Measurements from ENCODE around the gene KCNQ1. TPM values are rescaled to one million over a fixed set of nuclear protein-coding genes. Genes with fewer than 3 reads are reported as not detected.

KCNQ1 gene
- total and polyA plus RNA-seq, 2 donors (not counting 3 experiments of a cell fraction or from before 2014, with no cell fraction given), result 0.07 to 0.09 TPM

DNA sequence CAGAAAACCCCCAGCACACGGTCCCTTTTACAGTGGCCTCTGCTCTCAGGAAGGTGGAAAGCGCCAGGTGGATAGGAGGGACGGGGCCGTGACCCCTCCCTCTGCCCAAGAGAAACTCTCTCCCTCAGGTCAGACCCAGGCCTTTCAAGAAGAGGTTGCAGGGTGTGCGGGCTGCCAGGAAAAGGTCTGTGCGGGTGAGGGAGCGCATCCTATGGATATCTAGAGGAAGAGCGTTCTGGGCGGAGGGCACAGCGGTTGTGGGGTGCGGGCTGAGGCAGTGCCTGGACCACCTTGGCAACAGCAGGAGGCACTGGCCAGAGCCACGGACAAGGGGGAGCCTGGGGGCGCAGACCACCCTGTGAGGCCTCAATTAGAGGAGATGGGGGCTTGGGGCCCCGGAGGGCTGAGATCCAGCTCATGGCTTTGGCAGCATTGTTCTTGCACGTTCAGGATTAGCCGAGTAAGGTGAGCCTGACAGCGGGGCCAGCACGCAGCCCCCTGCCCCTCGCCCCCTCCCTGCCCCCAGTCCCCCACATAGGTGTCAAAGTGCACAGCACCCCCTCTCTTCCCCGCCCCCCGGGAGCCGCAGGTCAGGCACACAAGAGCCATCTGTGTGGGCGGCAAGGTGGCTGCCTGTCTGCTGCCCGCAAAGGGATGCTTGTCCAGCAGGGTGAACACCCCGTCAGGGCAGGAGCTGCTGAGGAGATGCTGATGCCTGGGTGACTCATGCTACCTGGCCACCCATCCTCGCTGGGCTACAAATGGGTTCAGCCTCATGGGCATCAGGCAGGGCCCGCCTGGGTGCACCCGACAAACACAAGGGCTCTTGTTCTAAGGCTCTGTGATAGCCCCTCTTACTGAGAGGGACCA is 347.8 kb downstream of the KCNQ1 start:
- dilution Hi-C loops (cut with MboI; ENCODE audit: extremely low pct_ligation_motif_present, low sequenced_read_pairs), result no loop called here
- Histone ChIP-seq H3K9me1 (replicated peaks; ENCODE audit: control insufficient read depth, extremely low read depth, insufficient read depth, low read length) (no peaks in the 10 kb centered on the region), H3K4me3 (replicated peaks in 1 of 3; ENCODE audit: insufficient read depth in 1 of 3, low read depth in 1 of 3, low read length in 3 of 3) (no peak overlapping the region), H3K9ac (replicated peaks; ENCODE audit: extremely low read depth, insufficient read depth, low read length) (no peak overlapping the region), H3K27ac (ENCODE audit: insufficient read depth, low read depth, low read length) (no peak overlapping the region), H2AFZ (ENCODE audit: low read depth, low read length) (no peak overlapping the region), H3K36me3 (ENCODE audit: control insufficient read depth in 2 of 2, extremely low read depth in 1 of 2, insufficient read depth in 2 of 2, low read length in 2 of 2) (no peaks in the 10 kb centered on the region), H3K27me3 (ENCODE audit: control insufficient read depth in 2 of 2, insufficient read depth in 2 of 2, low read length in 2 of 2) (peaks cover 0 to 7% of the 10 kb centered on the region in 2 experiments), H3K4me2 (ENCODE audit: insufficient read depth, low read length) (no peak overlapping the region), H3K4me1 (ENCODE audit: control insufficient read depth, extremely low read depth, insufficient read depth, low read length) (no peaks in the 10 kb centered on the region), H3K9me3 (replicated peaks; ENCODE audit: control insufficient read depth, insufficient read depth, low read length) (no peaks in the 10 kb centered on the region), H3K79me2 (ENCODE audit: control insufficient read depth, insufficient read depth, low read length) (no peaks in the 10 kb centered on the region), H4K20me1 (replicated peaks; ENCODE audit: control insufficient read depth, extremely low read depth, insufficient read depth, low read length) (no peaks in the 10 kb centered on the region)
- intact Hi-C loops (cut with micrococcal nuclease), result no loop called here
- no peak for TF ChIP-seq FOS (IDR thresholded peaks at IDR 0.05; ENCODE audit: borderline replicate concordance, insufficient read depth, low read length)
- TF ChIP-seq CTCF (IDR thresholded peaks at IDR 0.05; ENCODE audit: extremely low read depth in 1 of 2, insufficient read depth in 1 of 2, low read depth in 1 of 2, low read length in 2 of 2), result no peak
- TF ChIP-seq JUN (IDR thresholded peaks at IDR 0.05; ENCODE audit: borderline replicate concordance, insufficient read depth, insufficient read length, low read depth), result no peak
- TF ChIP-seq, protein P1, sequence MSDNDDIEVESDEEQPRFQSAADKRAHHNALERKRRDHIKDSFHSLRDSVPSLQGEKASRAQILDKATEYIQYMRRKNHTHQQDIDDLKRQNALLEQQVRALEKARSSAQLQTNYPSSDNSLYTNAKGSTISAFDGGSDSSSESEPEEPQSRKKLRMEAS (IDR thresholded peaks at IDR 0.05; ENCODE audit: insufficient read depth, insufficient read length), result no peak
- TF ChIP-seq POLR2A (IDR thresholded peaks at IDR 0.05; ENCODE audit: low read depth, low read length), result no peak
- no peak for TF ChIP-seq GATA2 (IDR thresholded peaks at IDR 0.05; ENCODE audit: insufficient read depth, insufficient read length, low read depth, low read length)
- no peak for TF ChIP-seq POLR2AphosphoS5 (IDR thresholded peaks at IDR 0.05; ENCODE audit: insufficient read depth, low read depth, low read length)
- TF ChIP-seq MYC (IDR thresholded peaks at IDR 0.05; ENCODE audit: low read depth, low read length), result no peak
- TF ChIP-seq EZH2 (IDR thresholded peaks at IDR 0.05; ENCODE audit: borderline replicate concordance, low read depth, low read length, severe bottlenecking), result no peak
- no TSS peak for BruUV-seq (replicated peaks)
- ChIA-PET POLR2A (no interaction called here), CTCF (no interaction called here)
- FAIRE-seq (no peak), DNase-seq (ENCODE audit: low read depth, low spot score) (no peak)
